CMK (cell line): ENCODE data around the gene ZNF185.

ENCODE experiments used
- DNase-seq: peaks from one replicate; pipeline ENCODE4 v3.0.0-alpha.2; 2010; ENCODE audit warnings: low read depth

The ZNF185 gene

GRCh38 chrX:152897222-152898131, at the start of gene ZNF185:
TSS of gene ZNF185 (plus strand) at chrX:152898067. CDS start at chrX:152914490, 16,423 bp downstream.
- no peak for DNase-seq

GRCh38 chrX:152850465-152850864, 47.4 kb upstream of the ZNF185 start:
- no peak for DNase-seq

- no peak for DNase-seq
Measured at GRCh38 chrX:152853986-152854385, 43.9 kb upstream of the ZNF185 start.

GRCh38 chrX:152861116-152861515, 36.8 kb upstream of the ZNF185 start:
- DNase-seq = no peak

- no peak for DNase-seq
Measured at GRCh38 chrX:152861826-152862225, 36.0 kb upstream of the ZNF185 start.

GRCh38 chrX:152865232-152865920, 32.5 kb upstream of the ZNF185 start:
- no peak for DNase-seq

GRCh38 chrX:152866386-152866785, 31.5 kb upstream of the ZNF185 start:
- no peak for DNase-seq

- DNase-seq = no peak
Measured at GRCh38 chrX:152869972-152870371, 27.9 kb upstream of the ZNF185 start.

- DNase-seq = no peak
Measured at GRCh38 chrX:152871260-152871659, 26.6 kb upstream of the ZNF185 start.

- no peak for DNase-seq
Measured at GRCh38 chrX:152872522-152872921, 25.3 kb upstream of the ZNF185 start.

GRCh38 chrX:152873361-152873760, 24.5 kb upstream of the ZNF185 start:
- DNase-seq = no peak

- DNase-seq = no peak
Measured at GRCh38 chrX:152876931-152877840, 20.7 kb upstream of the ZNF185 start.

- no peak for DNase-seq
Measured at GRCh38 chrX:152878976-152879755, 18.7 kb upstream of the ZNF185 start.

GRCh38 chrX:152881289-152881688, 16.6 kb upstream of the ZNF185 start:
- no peak for DNase-seq

GRCh38 chrX:152884171-152884570, 13.7 kb upstream of the ZNF185 start:
- DNase-seq = no peak

GRCh38 chrX:152886716-152887115, 11.2 kb upstream of the ZNF185 start:
- DNase-seq = no peak

- no peak for DNase-seq
Measured at GRCh38 chrX:152892499-152892898, 5.4 kb upstream of the ZNF185 start.

- DNase-seq = no peak
Measured at GRCh38 chrX:152892999-152893891, 4.6 kb upstream of the ZNF185 start.

- DNase-seq = no peak
Measured at GRCh38 chrX:152893980-152894610, 3.8 kb upstream of the ZNF185 start.

GRCh38 chrX:152895121-152895520, 2.7 kb upstream of the ZNF185 start:
- DNase-seq = no peak
